Keratinocyte (primary cell): Measurements from ENCODE around the gene RBFOX1. TPM values are rescaled to one million over a fixed set of nuclear protein-coding genes. Genes with fewer than 3 reads are reported as not detected.

ENCODE experiments used
- DNase-seq: peaks from one replicate; pipeline ENCODE4 v3.0.0-alpha.2; 2011; ENCODE audit warnings: low read depth, missing footprints, low spot score
- FAIRE-seq: peaks from 2 replicates; lab custom pipeline; 2011; peaks lifted over from hg19 to GRCh38; lab: Jason Lieb, UNC
- H2AFZ ChIP-seq: 2 replicates; pipeline ENCODE4 v1.6.0; 2012; ENCODE audit warnings: low read length, control low read depth, inconsistent platforms; ENCODE audit not compliant: control insufficient read depth
- H3K27ac ChIP-seq: 2 replicates; pipeline ENCODE4 v1.5.1; 2011; ENCODE audit warnings: low read length; ENCODE audit not compliant: control insufficient read depth, insufficient read depth
- H3K27me3 ChIP-seq: 3 replicates; pipeline ENCODE4 v1.6.0; 2011; ENCODE audit warnings: low read length; ENCODE audit not compliant: control insufficient read depth, insufficient read depth; ENCODE audit errors: extremely low read depth
- H3K36me3 ChIP-seq, 2 experiments: 2 replicates in 1 of 2; 3 replicates in 1 of 2; pipeline ENCODE4 v1.5.1; 2011; ENCODE audit warnings: low read length in 2 of 2, mild to moderate bottlenecking in 1 of 2; ENCODE audit not compliant: control insufficient read depth in 2 of 2, insufficient read depth in 2 of 2; ENCODE audit errors: extremely low read depth in 1 of 2
- H3K4me1 ChIP-seq: 3 replicates; pipeline ENCODE4 v1.5.1; 2011; ENCODE audit warnings: low read length; ENCODE audit not compliant: control insufficient read depth, insufficient read depth; ENCODE audit errors: extremely low read depth
- H3K4me2 ChIP-seq: 3 replicates; pipeline ENCODE4 v1.6.0; 2011; ENCODE audit warnings: low read depth, low read length; ENCODE audit not compliant: control insufficient read depth, insufficient read depth; ENCODE audit errors: extremely low read depth
- H3K4me3 ChIP-seq, 3 experiments: fragments of 200-600 bp in 1 of 3; sonication (generic) in 1 of 3; 2 replicates in 2 of 3; 3 replicates in 1 of 3; pipeline ENCODE4 v1.5.1; 2011 to 2016; ENCODE audit warnings: low read length in 3 of 3, mild to moderate bottlenecking in 3 of 3, control low read depth in 2 of 3, inconsistent platforms in 1 of 3, low read depth in 1 of 3, mixed read lengths in 1 of 3, mixed run types in 1 of 3, moderate library complexity in 1 of 3; ENCODE audit not compliant: control insufficient read depth in 2 of 3, insufficient read depth in 2 of 3; ENCODE audit errors: extremely low read depth in 1 of 3
- H3K79me2 ChIP-seq: 2 replicates; pipeline ENCODE4 v1.6.0; 2012; ENCODE audit warnings: low read length; ENCODE audit not compliant: control insufficient read depth, insufficient read depth
- H3K9ac ChIP-seq: 3 replicates; pipeline ENCODE4 v1.6.0; 2011; ENCODE audit warnings: low read length; ENCODE audit not compliant: control insufficient read depth, insufficient read depth; ENCODE audit errors: extremely low read depth
- H3K9me1 ChIP-seq: 3 replicates; pipeline ENCODE4 v1.6.0; 2011; ENCODE audit warnings: low read length; ENCODE audit not compliant: control insufficient read depth, insufficient read depth; ENCODE audit errors: extremely low read depth
- H3K9me3 ChIP-seq: 2 replicates; pipeline ENCODE4 v1.5.1; 2012; ENCODE audit warnings: low read depth, low read length; ENCODE audit not compliant: control insufficient read depth
- H4K20me1 ChIP-seq: 3 replicates; pipeline ENCODE4 v1.6.0; 2011; ENCODE audit warnings: low read length; ENCODE audit not compliant: control insufficient read depth, insufficient read depth; ENCODE audit errors: extremely low read depth
- CTCF ChIP-seq, 3 experiments: IDR thresholded peaks in 1 of 3; conservative IDR thresholded peaks in 1 of 3; optimal IDR thresholded peaks in 1 of 3; 2 replicates in 2 of 3; 3 replicates in 1 of 3; pipeline versions ENCODE3 to v1.5.1; 2011; ENCODE audit warnings: low read length in 3 of 3, mild to moderate bottlenecking in 3 of 3, moderate library complexity in 2 of 3, control low read depth in 1 of 3, inconsistent platforms in 1 of 3; ENCODE audit not compliant: insufficient read depth in 2 of 3; ENCODE audit errors: extremely low read depth in 1 of 3
- EZH2 ChIP-seq: IDR thresholded peaks from one replicate; pipeline ENCODE4 v1.6.1; 2012; ENCODE audit warnings: inconsistent platforms, mild to moderate bottlenecking, low read length, moderate library complexity
- dilution Hi-C: fragments of 300-500 bp; cut with MboI; formaldehyde crosslinking; loops from one replicate; pipeline ENCODE4 v1.7.0; 2020; ENCODE audit warnings: low sequenced_read_pairs; ENCODE audit not compliant: extremely low pct_ligation_motif_present
- polyA plus RNA-seq, 5 experiments: library from polyadenylated mRNA; depleted of rRNA in 3 of 5; stranded (reverse) in 3 of 5; stranded (forward) in 1 of 5; unstranded in 1 of 5; fragments of >200 nt; gene quantifications; 1 replicate in 1 of 5; 2 replicates in 3 of 5; 3 replicates in 1 of 5; pipeline versions ENCODE4 v1.2.1 to v1.2.3, GENCODE V29; 2011 to 2012; ENCODE audit warnings: missing spikeins in 2 of 5, low read depth in 1 of 5, low replicate concordance in 1 of 5

Gene RBFOX1
- polyA plus RNA-seq, 1 donor (not counting 4 experiments of a cell fraction or from before 2014, with no cell fraction given): not detected

DNA sequence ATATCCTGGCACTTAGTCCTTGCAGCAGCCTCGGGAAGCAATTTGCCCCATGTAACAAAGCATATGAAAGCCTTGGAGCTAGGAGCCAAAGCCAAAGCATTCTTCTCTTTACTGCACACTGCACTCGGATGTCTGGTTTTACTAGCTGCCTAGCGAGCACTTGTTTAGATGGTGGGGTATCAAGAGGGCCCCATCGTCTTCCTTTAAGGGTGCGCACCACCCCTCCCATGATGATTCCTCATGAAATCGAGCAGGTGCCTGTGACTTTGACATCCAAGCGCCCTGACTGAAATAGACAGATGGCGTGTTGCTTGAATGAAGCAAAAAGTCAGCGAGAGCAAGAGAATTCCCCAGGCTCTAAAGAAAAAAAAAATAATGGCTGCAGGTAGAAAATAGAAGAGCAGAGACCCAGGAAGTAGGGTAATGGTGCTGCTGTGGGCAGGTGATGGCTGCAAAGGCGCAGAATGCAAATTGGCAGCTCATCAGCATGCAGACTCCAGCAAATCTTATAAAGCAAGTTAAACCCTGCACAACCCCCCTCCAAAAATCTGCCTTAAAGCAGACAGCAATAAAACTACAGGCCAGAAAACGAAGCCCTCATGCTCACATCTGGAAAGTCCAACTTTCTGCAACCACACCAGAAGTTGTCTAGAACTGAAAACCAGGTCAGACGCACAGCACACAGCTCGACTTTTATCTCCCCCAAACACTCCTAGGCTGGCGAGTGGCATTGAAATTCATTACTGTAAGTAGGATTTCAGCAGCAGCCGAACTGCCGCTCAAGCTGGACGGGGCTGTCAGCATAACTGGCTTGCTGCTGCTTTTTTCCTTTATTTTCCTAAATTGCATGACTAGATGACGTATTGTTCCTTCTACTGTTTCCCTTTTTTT, 384.3 kb downstream of the RBFOX1 start:
- Histone ChIP-seq H3K9me1 (no peaks in the 10 kb centered on the region), H2AFZ (no peak overlapping the region), H3K4me1 (no peaks in the 10 kb centered on the region), H3K9ac (no peak overlapping the region), H3K4me3 (no peak overlapping the region), H3K36me3 (no peaks in the 10 kb centered on the region), H3K9me3 (no peaks in the 10 kb centered on the region), H3K79me2 (no peaks in the 10 kb centered on the region), H4K20me1 (no peaks in the 10 kb centered on the region), H3K4me2 (no peak overlapping the region), H3K27me3 (no peaks in the 10 kb centered on the region), H3K27ac (no peak overlapping the region)
- FAIRE-seq (no peak), DNase-seq (no peak)
- TF ChIP-seq CTCF (optimal IDR thresholded peaks at IDR 0.05 in 1 of 3, IDR thresholded peaks at IDR 0.05 in 1 of 3, conservative IDR thresholded peaks at IDR 0.05 in 1 of 3; ENCODE audit: extremely low read depth in 1 of 3, insufficient read depth in 2 of 3, low read length in 3 of 3) (no peak), EZH2 (no peak)
- dilution Hi-C loops: no loop called here

GRCh38 chr16:7722761-7723160, 390.1 kb downstream of the RBFOX1 start:
- no peaks in the 10 kb centered on the region for H3K36me3 ChIP-seq
- DNase-seq (no peak), FAIRE-seq (no peak)
- no peaks in the 10 kb centered on the region for H3K4me1 ChIP-seq
- dilution Hi-C loops: no loop called here
- H3K9me3 ChIP-seq: no peaks in the 10 kb centered on the region
- no peaks in the 10 kb centered on the region for H3K79me2 ChIP-seq
- H3K27me3 ChIP-seq: no peaks in the 10 kb centered on the region
- H4K20me1 ChIP-seq: no peaks in the 10 kb centered on the region
- H3K27ac ChIP-seq: no peak overlapping the region
- H3K9me1 ChIP-seq: no peaks in the 10 kb centered on the region
- no peak for TF ChIP-seq CTCF (optimal IDR thresholded peaks at IDR 0.05 in 1 of 3, IDR thresholded peaks at IDR 0.05 in 1 of 3, conservative IDR thresholded peaks at IDR 0.05 in 1 of 3; ENCODE audit: extremely low read depth in 1 of 3, insufficient read depth in 2 of 3, low read length in 3 of 3)
- no peak for TF ChIP-seq EZH2
- no peak overlapping the region for H2AFZ ChIP-seq
- H3K4me2 ChIP-seq: no peak overlapping the region
- no peak overlapping the region for H3K9ac ChIP-seq
- H3K4me3 ChIP-seq: no peak overlapping the region
